ENCODE data around the gene CMYA5. TPM values are rescaled to one million over a fixed set of nuclear protein-coding genes. Genes with fewer than 3 reads are reported as not detected.

Gene CMYA5
- total and polyA plus RNA-seq, 2 donors (not counting 3 experiments of a cell fraction or from before 2014, with no cell fraction given) = 0.04 to 0.20 TPM

DNA sequence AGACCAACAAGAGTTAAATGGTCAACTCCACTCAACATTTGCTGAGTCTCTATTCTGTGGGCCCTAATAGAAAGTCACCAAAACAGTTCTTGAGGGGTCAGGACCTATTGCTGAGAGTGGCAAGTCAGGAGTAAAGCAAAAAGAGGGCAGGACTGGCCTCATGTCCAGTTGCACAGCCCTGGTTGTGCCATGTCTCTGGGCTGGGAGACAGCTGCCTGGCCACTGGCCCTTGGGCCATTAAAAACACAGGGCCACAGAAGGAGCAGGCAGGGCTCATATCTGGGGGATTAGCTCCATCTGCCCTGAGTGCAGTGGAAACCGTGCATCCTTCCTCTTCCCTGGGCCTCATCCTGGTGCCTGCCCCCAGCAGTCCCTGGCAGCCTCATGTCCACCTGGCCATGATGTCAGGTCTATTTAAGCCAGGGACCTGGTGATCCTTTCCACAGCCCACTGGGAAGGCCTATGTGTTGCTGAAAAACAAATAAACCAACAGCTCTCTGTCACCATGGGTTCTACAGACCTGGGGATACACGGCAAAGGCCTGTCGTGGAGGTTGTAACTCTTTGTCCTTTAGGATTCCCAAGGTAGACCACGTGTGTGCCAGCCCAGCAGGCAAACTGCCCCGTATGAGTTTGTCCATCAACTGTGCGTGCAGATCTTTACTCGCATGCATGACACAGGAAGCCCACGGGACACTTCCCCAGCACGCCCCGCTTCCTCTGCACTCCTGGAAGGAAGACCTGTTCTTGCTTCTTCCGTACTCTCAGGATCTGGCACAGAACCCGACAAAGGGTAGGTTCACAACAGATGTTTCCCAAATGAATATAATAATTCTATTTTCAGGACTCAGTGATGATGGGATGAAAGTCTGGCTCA lies 152.6 kb downstream of the CMYA5 start:
- POLR2A ChIA-PET = no interaction called here
- Histone ChIP-seq H2AFZ (ENCODE audit: low read depth, low read length) (no peak overlapping the region), H3K4me1 (ENCODE audit: control insufficient read depth, extremely low read depth, insufficient read depth, low read length) (no peaks in the 10 kb centered on the region), H3K4me3 (replicated peaks in 1 of 3; ENCODE audit: insufficient read depth in 1 of 3, low read depth in 1 of 3, low read length in 3 of 3) (no peak overlapping the region), H3K9me1 (replicated peaks; ENCODE audit: control insufficient read depth, extremely low read depth, insufficient read depth, low read length) (no peaks in the 10 kb centered on the region), H3K9ac (replicated peaks; ENCODE audit: extremely low read depth, insufficient read depth, low read length) (no peak overlapping the region), H3K27me3 (ENCODE audit: control insufficient read depth in 2 of 2, insufficient read depth in 2 of 2, low read length in 2 of 2) (no peaks in the 10 kb centered on the region), H3K4me2 (ENCODE audit: insufficient read depth, low read length) (no peak overlapping the region), H4K20me1 (replicated peaks; ENCODE audit: control insufficient read depth, extremely low read depth, insufficient read depth, low read length) (no peaks in the 10 kb centered on the region), H3K27ac (ENCODE audit: insufficient read depth, low read depth, low read length) (no peak overlapping the region), H3K36me3 (ENCODE audit: control insufficient read depth in 2 of 2, extremely low read depth in 1 of 2, insufficient read depth in 2 of 2, low read length in 2 of 2) (no peaks in the 10 kb centered on the region), H3K79me2 (ENCODE audit: control insufficient read depth, insufficient read depth, low read length) (no peaks in the 10 kb centered on the region), H3K9me3 (replicated peaks; ENCODE audit: control insufficient read depth, insufficient read depth, low read length) (no peaks in the 10 kb centered on the region)
- FAIRE-seq = no peak
- dilution Hi-C loops (cut with MboI; ENCODE audit: extremely low pct_ligation_motif_present, low sequenced_read_pairs) = no loop called here
- DNase-seq (ENCODE audit: low read depth, low spot score) = no peak
- TF ChIP-seq, protein P1, sequence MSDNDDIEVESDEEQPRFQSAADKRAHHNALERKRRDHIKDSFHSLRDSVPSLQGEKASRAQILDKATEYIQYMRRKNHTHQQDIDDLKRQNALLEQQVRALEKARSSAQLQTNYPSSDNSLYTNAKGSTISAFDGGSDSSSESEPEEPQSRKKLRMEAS (IDR thresholded peaks at IDR 0.05; ENCODE audit: insufficient read depth, insufficient read length) = no peak
- CTCF ChIA-PET = no interaction called here
- BruUV-seq (replicated peaks) = no TSS peak
- intact Hi-C loops (cut with micrococcal nuclease) = no loop called here

GRCh38 chr5:79842991-79843390 lies 153.4 kb downstream of the CMYA5 start:
- no peak overlapping the region for H3K27ac ChIP-seq (ENCODE audit: insufficient read depth, low read depth, low read length)
- no peak for FAIRE-seq
- no peaks in the 10 kb centered on the region for H3K27me3 ChIP-seq (ENCODE audit: control insufficient read depth in 2 of 2, insufficient read depth in 2 of 2, low read length in 2 of 2)
- no peaks in the 10 kb centered on the region for H3K4me1 ChIP-seq (ENCODE audit: control insufficient read depth, extremely low read depth, insufficient read depth, low read length)
- dilution Hi-C loops (cut with MboI; ENCODE audit: extremely low pct_ligation_motif_present, low sequenced_read_pairs) = no loop called here
- no peaks in the 10 kb centered on the region for H3K9me1 ChIP-seq (replicated peaks; ENCODE audit: control insufficient read depth, extremely low read depth, insufficient read depth, low read length)
- TF ChIP-seq EZH2 (IDR thresholded peaks at IDR 0.05; ENCODE audit: borderline replicate concordance, low read depth, low read length, severe bottlenecking) = no peak
- no peak for TF ChIP-seq MYC (IDR thresholded peaks at IDR 0.05; ENCODE audit: low read depth, low read length)
- no peak for TF ChIP-seq CTCF (IDR thresholded peaks at IDR 0.05; ENCODE audit: extremely low read depth in 1 of 2, insufficient read depth in 1 of 2, low read depth in 1 of 2, low read length in 2 of 2)
- intact Hi-C loops (cut with micrococcal nuclease) = no loop called here
- no peak for DNase-seq (ENCODE audit: low read depth, low spot score)
- ChIA-PET POLR2A (no interaction called here), CTCF (no interaction called here)
- no peaks in the 10 kb centered on the region for H3K9me3 ChIP-seq (replicated peaks; ENCODE audit: control insufficient read depth, insufficient read depth, low read length)
- no peaks in the 10 kb centered on the region for H3K79me2 ChIP-seq (ENCODE audit: control insufficient read depth, insufficient read depth, low read length)
- no peak overlapping the region for H3K4me2 ChIP-seq (ENCODE audit: insufficient read depth, low read length)
- no peaks in the 10 kb centered on the region for H3K36me3 ChIP-seq (ENCODE audit: control insufficient read depth in 2 of 2, extremely low read depth in 1 of 2, insufficient read depth in 2 of 2, low read length in 2 of 2)
- H3K4me3 ChIP-seq (replicated peaks in 1 of 3; ENCODE audit: insufficient read depth in 1 of 3, low read depth in 1 of 3, low read length in 3 of 3) = no peak overlapping the region
- no peak overlapping the region for H2AFZ ChIP-seq (ENCODE audit: low read depth, low read length)
- H3K9ac ChIP-seq (replicated peaks; ENCODE audit: extremely low read depth, insufficient read depth, low read length) = no peak overlapping the region
- H4K20me1 ChIP-seq (replicated peaks; ENCODE audit: control insufficient read depth, extremely low read depth, insufficient read depth, low read length) = no peaks in the 10 kb centered on the region
- no TSS peak for BruUV-seq (replicated peaks)

Measured in endothelial cell of umbilical vein (primary cell).